ENCODE measurements around the gene LMTK3. TPM values are rescaled to one million over a fixed set of nuclear protein-coding genes. Genes with fewer than 3 reads are reported as not detected.

Gene LMTK3
- total RNA-seq, 1 experiment from 2014 or later, result 15.9 TPM

DNA sequence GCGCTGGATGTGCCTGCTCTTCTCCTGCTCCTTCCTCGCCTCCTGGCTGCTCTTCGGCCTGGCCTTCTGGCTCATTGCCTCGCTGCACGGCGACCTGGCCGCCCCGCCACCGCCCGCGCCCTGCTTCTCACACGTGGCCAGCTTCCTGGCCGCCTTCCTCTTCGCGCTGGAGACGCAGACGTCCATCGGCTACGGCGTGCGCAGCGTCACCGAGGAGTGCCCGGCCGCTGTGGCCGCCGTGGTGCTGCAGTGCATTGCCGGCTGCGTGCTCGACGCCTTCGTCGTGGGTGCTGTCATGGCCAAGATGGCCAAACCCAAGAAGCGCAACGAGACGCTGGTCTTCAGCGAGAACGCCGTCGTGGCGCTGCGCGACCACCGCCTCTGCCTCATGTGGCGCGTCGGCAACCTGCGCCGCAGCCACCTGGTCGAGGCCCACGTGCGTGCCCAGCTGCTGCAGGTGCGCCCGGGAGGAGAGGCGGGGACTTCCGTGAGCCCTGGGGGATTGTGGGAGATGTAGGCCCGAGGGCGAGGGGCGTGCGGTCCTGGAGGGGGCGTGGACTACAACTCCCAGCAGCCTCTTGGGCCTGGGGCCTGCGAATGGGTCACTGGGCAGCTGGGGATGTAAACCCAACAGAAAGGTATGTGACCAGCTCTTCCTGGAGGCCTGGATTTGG, 49.5 kb downstream of the LMTK3 start (continued):
- TF ChIP-seq ZNF138 (CRISPR knock-in tag; conservative IDR thresholded peaks at IDR 0.05) (peak; percentile 98), TEAD4 (CRISPR knock-in tag; IDR thresholded peaks at IDR 0.05) (peak; percentile 89; the same call in 1 of the 2 replicates), GTF2I (CRISPR knock-in tag; conservative IDR thresholded peaks at IDR 0.05) (no peak), NFE2L1 (CRISPR knock-in tag; IDR thresholded peaks at IDR 0.05) (peak; percentile 97; the same call in 1 of the 2 replicates), TEAD1 (CRISPR knock-in tag; IDR thresholded peaks at IDR 0.05) (peak; percentile 99), PRRX2 (CRISPR knock-in tag; IDR thresholded peaks at IDR 0.05) (no peak), SMAD3 (CRISPR knock-in tag; IDR thresholded peaks at IDR 0.05; ENCODE audit: borderline replicate concordance) (peak; percentile 99), SMAD4 (CRISPR knock-in tag; IDR thresholded peaks at IDR 0.05) (peak; percentile 91), JUN (CRISPR knock-in tag; IDR thresholded peaks at IDR 0.05) (peak; percentile 97; the same call in 1 of the 2 replicates), ATF1 (CRISPR knock-in tag; IDR thresholded peaks at IDR 0.05) (peak; percentile 91), MXD4 (CRISPR knock-in tag; IDR thresholded peaks at IDR 0.05; ENCODE audit: borderline replicate concordance) (no peak), CBFB (CRISPR knock-in tag; IDR thresholded peaks at IDR 0.05; ENCODE audit: low read depth) (peak; percentile 91)
- TF ChIP-seq, protein P1, sequence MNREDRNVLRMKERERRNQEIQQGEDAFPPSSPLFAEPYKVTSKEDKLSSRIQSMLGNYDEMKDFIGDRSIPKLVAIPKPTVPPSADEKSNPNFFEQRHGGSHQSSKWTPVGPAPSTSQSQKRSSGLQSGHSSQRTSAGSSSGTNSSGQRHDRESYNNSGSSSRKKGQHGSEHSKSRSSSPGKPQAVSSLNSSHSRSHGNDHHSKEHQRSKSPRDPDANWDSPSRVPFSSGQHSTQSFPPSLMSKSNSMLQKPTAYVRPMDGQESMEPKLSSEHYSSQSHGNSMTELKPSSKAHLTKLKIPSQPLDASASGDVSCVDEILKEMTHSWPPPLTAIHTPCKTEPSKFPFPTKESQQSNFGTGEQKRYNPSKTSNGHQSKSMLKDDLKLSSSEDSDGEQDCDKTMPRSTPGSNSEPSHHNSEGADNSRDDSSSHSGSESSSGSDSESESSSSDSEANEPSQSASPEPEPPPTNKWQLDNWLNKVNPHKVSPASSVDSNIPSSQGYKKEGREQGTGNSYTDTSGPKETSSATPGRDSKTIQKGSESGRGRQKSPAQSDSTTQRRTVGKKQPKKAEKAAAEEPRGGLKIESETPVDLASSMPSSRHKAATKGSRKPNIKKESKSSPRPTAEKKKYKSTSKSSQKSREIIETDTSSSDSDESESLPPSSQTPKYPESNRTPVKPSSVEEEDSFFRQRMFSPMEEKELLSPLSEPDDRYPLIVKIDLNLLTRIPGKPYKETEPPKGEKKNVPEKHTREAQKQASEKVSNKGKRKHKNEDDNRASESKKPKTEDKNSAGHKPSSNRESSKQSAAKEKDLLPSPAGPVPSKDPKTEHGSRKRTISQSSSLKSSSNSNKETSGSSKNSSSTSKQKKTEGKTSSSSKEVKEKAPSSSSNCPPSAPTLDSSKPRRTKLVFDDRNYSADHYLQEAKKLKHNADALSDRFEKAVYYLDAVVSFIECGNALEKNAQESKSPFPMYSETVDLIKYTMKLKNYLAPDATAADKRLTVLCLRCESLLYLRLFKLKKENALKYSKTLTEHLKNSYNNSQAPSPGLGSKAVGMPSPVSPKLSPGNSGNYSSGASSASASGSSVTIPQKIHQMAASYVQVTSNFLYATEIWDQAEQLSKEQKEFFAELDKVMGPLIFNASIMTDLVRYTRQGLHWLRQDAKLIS (CRISPR knock-in tag; IDR thresholded peaks at IDR 0.05; ENCODE audit: borderline replicate concordance), result peak; percentile 79; the same call in 1 of the 2 replicates
- TF ChIP-seq, protein P2, sequence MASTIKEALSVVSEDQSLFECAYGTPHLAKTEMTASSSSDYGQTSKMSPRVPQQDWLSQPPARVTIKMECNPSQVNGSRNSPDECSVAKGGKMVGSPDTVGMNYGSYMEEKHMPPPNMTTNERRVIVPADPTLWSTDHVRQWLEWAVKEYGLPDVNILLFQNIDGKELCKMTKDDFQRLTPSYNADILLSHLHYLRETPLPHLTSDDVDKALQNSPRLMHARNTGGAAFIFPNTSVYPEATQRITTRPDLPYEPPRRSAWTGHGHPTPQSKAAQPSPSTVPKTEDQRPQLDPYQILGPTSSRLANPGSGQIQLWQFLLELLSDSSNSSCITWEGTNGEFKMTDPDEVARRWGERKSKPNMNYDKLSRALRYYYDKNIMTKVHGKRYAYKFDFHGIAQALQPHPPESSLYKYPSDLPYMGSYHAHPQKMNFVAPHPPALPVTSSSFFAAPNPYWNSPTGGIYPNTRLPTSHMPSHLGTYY (CRISPR knock-in tag; IDR thresholded peaks at IDR 0.05), result no peak
- TF ChIP-seq, protein P3, sequence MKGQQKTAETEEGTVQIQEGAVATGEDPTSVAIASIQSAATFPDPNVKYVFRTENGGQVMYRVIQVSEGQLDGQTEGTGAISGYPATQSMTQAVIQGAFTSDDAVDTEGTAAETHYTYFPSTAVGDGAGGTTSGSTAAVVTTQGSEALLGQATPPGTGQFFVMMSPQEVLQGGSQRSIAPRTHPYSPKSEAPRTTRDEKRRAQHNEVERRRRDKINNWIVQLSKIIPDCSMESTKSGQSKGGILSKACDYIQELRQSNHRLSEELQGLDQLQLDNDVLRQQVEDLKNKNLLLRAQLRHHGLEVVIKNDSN (CRISPR knock-in tag; IDR thresholded peaks at IDR 0.05), result peak; percentile 87
- TF ChIP-seq, protein P4, sequence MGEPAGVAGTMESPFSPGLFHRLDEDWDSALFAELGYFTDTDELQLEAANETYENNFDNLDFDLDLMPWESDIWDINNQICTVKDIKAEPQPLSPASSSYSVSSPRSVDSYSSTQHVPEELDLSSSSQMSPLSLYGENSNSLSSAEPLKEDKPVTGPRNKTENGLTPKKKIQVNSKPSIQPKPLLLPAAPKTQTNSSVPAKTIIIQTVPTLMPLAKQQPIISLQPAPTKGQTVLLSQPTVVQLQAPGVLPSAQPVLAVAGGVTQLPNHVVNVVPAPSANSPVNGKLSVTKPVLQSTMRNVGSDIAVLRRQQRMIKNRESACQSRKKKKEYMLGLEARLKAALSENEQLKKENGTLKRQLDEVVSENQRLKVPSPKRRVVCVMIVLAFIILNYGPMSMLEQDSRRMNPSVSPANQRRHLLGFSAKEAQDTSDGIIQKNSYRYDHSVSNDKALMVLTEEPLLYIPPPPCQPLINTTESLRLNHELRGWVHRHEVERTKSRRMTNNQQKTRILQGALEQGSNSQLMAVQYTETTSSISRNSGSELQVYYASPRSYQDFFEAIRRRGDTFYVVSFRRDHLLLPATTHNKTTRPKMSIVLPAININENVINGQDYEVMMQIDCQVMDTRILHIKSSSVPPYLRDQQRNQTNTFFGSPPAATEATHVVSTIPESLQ (CRISPR knock-in tag; IDR thresholded peaks at IDR 0.05), result no peak
- TF ChIP-seq, protein P5, sequence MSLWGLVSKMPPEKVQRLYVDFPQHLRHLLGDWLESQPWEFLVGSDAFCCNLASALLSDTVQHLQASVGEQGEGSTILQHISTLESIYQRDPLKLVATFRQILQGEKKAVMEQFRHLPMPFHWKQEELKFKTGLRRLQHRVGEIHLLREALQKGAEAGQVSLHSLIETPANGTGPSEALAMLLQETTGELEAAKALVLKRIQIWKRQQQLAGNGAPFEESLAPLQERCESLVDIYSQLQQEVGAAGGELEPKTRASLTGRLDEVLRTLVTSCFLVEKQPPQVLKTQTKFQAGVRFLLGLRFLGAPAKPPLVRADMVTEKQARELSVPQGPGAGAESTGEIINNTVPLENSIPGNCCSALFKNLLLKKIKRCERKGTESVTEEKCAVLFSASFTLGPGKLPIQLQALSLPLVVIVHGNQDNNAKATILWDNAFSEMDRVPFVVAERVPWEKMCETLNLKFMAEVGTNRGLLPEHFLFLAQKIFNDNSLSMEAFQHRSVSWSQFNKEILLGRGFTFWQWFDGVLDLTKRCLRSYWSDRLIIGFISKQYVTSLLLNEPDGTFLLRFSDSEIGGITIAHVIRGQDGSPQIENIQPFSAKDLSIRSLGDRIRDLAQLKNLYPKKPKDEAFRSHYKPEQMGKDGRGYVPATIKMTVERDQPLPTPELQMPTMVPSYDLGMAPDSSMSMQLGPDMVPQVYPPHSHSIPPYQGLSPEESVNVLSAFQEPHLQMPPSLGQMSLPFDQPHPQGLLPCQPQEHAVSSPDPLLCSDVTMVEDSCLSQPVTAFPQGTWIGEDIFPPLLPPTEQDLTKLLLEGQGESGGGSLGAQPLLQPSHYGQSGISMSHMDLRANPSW (CRISPR knock-in tag; conservative IDR thresholded peaks at IDR 0.05; ENCODE audit: low read depth), result no peak
- TF ChIP-seq, protein P6, sequence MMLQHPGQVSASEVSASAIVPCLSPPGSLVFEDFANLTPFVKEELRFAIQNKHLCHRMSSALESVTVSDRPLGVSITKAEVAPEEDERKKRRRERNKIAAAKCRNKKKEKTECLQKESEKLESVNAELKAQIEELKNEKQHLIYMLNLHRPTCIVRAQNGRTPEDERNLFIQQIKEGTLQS (CRISPR knock-in tag; conservative IDR thresholded peaks at IDR 0.05), result peak; percentile 82
- TF ChIP-seq, protein P7, sequence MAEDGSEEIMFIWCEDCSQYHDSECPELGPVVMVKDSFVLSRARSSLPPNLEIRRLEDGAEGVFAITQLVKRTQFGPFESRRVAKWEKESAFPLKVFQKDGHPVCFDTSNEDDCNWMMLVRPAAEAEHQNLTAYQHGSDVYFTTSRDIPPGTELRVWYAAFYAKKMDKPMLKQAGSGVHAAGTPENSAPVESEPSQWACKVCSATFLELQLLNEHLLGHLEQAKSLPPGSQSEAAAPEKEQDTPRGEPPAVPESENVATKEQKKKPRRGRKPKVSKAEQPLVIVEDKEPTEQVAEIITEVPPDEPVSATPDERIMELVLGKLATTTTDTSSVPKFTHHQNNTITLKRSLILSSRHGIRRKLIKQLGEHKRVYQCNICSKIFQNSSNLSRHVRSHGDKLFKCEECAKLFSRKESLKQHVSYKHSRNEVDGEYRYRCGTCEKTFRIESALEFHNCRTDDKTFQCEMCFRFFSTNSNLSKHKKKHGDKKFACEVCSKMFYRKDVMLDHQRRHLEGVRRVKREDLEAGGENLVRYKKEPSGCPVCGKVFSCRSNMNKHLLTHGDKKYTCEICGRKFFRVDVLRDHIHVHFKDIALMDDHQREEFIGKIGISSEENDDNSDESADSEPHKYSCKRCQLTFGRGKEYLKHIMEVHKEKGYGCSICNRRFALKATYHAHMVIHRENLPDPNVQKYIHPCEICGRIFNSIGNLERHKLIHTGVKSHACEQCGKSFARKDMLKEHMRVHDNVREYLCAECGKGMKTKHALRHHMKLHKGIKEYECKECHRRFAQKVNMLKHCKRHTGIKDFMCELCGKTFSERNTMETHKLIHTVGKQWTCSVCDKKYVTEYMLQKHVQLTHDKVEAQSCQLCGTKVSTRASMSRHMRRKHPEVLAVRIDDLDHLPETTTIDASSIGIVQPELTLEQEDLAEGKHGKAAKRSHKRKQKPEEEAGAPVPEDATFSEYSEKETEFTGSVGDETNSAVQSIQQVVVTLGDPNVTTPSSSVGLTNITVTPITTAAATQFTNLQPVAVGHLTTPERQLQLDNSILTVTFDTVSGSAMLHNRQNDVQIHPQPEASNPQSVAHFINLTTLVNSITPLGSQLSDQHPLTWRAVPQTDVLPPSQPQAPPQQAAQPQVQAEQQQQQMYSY (CRISPR knock-in tag; IDR thresholded peaks at IDR 0.05), result peak; percentile 85
- TF ChIP-seq, protein P8, sequence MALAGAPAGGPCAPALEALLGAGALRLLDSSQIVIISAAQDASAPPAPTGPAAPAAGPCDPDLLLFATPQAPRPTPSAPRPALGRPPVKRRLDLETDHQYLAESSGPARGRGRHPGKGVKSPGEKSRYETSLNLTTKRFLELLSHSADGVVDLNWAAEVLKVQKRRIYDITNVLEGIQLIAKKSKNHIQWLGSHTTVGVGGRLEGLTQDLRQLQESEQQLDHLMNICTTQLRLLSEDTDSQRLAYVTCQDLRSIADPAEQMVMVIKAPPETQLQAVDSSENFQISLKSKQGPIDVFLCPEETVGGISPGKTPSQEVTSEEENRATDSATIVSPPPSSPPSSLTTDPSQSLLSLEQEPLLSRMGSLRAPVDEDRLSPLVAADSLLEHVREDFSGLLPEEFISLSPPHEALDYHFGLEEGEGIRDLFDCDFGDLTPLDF (CRISPR knock-in tag; IDR thresholded peaks at IDR 0.05), result peak; percentile 96; the same call in 1 of the 2 replicates

Measured in WTC11 (cell line).